Heart right ventricle (tissue), 16 donors: ENCODE results near the gene IFNW1. TPM values are rescaled to one million over a fixed set of nuclear protein-coding genes. Genes with fewer than 3 reads are reported as not detected.

Experiments used
- ATAC-seq, 8 donors: fragments of 200-7000 bp; cut with Tn5 transposase; one replicate each; pipeline ENCODE4 v1.9.1; 2020; ENCODE audit warnings: mild to moderate bottlenecking in 8 of 8, moderate library complexity in 8 of 8, moderate number of reproducible peaks in 1 of 8
- DNase-seq, 2 donors: peaks; one replicate each; pipeline ENCODE4 v3.0.0-alpha.2; 2020
- H3K27ac ChIP-seq, 10 donors: fragments of 200-600 bp; sonication (generic) in 2 of 10; one replicate each; pipeline versions ENCODE4 v1.5.0 to v1.8.0; 2020 to 2022; ENCODE audit warnings: mild to moderate bottlenecking in 3 of 10
- H3K27me3 ChIP-seq, 7 donors: fragments of 200-600 bp; one replicate each; pipeline ENCODE4 v1.8.0; 2021 to 2022; ENCODE audit warnings: mild to moderate bottlenecking in 2 of 7
- H3K36me3 ChIP-seq, 9 donors: fragments of 200-600 bp; sonication (generic) in 1 of 9; one replicate each; pipeline versions ENCODE4 v1.5.0 to v1.8.0; 2020 to 2022; ENCODE audit warnings: mild to moderate bottlenecking in 2 of 9
- H3K4me1 ChIP-seq, 9 donors: fragments of 200-600 bp; sonication (generic) in 1 of 9; one replicate each; pipeline versions ENCODE4 v1.5.0 to v1.8.0; 2020 to 2022; ENCODE audit warnings: mild to moderate bottlenecking in 4 of 9
- H3K4me3 ChIP-seq, 10 donors: fragments of 200-600 bp; sonication (generic) in 2 of 10; one replicate each; pipeline versions ENCODE4 v1.5.0 to v1.8.0; 2020 to 2022; ENCODE audit warnings: mild to moderate bottlenecking in 7 of 10, moderate library complexity in 2 of 10
- H3K9me3 ChIP-seq, 11 donors: fragments of 200-600 bp in 10 of 11; sonication (generic) in 2 of 11; one replicate each; pipeline versions ENCODE4 v1.5.0 to v1.8.0; 2013 to 2022; ENCODE audit warnings: mild to moderate bottlenecking in 2 of 11, control low read depth in 1 of 11, moderate library complexity in 1 of 11
- CTCF ChIP-seq, 9 donors: fragments of 200-600 bp; sonication (generic) in 2 of 9; IDR thresholded peaks; one replicate each; pipeline versions ENCODE4 v1.5.0 to v1.8.0; 2021 to 2022; ENCODE audit warnings: antibody characterized with exemption in 9 of 9, mild to moderate bottlenecking in 5 of 9, moderate library complexity in 1 of 9
- WGBS, 2 donors: extraction: QIAGEN DNeasy Blood & Tissue Kit; methylation state at CpG; one replicate each; pipeline ENCODE4 v1.1.7; 2013; ENCODE audit warnings: inconsistent platforms in 1 of 2; 5-methylcytosine and 5-hydroxymethylcytosine counted together
- intact Hi-C, 10 donors: fragments of 100-400 bp; cut with DNase I; formaldehyde crosslinking; loops; one replicate each; pipeline versions ENCODE4 v1.11.1 to v1.14.2; 2022
- polyA plus RNA-seq, 2 donors: library from polyadenylated mRNA; stranded (reverse); fragments of 200-250 nt; gene quantifications; one replicate each; pipeline ENCODE4 v1.2.3, GENCODE V29; 2013
- total RNA-seq, 10 donors: library from RNA; stranded (reverse); fragmentation: NEBNext Ultra II Directional in 3 of 10; extraction: Animal tissue kit (Norgen Biotek cat#: 25700) in 3 of 10; gene quantifications; one replicate each; pipeline versions ENCODE4 v1.2.1 to v1.2.4, GENCODE V29; 2021 to 2023
- donor health status: Arrhythmogenic right ventricular cardiomyopathy.
- donor health status: ischemic (EF 13 %, LVEDD 7.1; RV severe dilation, severe dysfunction).
- donor health status: healthy with polysubstance abuse.
- donor health status: DM: no; HTN: yes; CAD: no.
- donor health status: DM: no; HTN: no; CAD: no.
- donor health status: ischemic (EF 25% LVEDD 6.9; RV normal size, moderate dysfunction).
- donor health status: ischemic (EF 25% LVEDD 5.7; RV mildly dilated, moderate dysfunction).
- donor health status: healthy.
- donor health status: DM: yes; HTN: yes; CAD: no.
- donor health status: Ischemic cardiomyopathy.
- donor health status: ischemic (EF 35%, LVEDD 5.7; RV mildly dilated, moderate dysfunction).
- donor health status: nonischemic (EF 11% LVEDD 7.7; RV severe dilation, severe dysfunction).
- donor health status: DM: yes; HTN: yes; CAD: no.
- donor health status: PGD.
- donor health status: ischemic (EF 29% LVEDD 5.4; RV normal size, mild dysfunction).
- donor health status: nonischemic (EF 23%, LVEDD 6.1; RV moderate dilation, normal function).

IFNW1 gene
- total and polyA plus RNA-seq, 12 donors: not detected

GRCh38 chr9:21102305-21102704 lies 39.3 kb downstream of the IFNW1 start:
- TF ChIP-seq CTCF (IDR thresholded peaks at IDR 0.05): no peak
- H3K9me3 ChIP-seq: no peaks in the 10 kb centered on the region
- intact Hi-C loops: loop anchor here in 1 of 10 donors (10.0 kb wide), 1 partner anchor 118 kb away; no protein-coding TSS in a partner anchor
- peaks cover 0 to 22% (median under 1%) of the 10 kb centered on the region in 9 donors for H3K4me1 ChIP-seq
- H3K36me3 ChIP-seq: no peaks in the 10 kb centered on the region
- H3K27ac ChIP-seq: no peak overlapping the region
- ATAC-seq (no peak), DNase-seq (no peak)
- no peaks in the 10 kb centered on the region for H3K27me3 ChIP-seq
- no peak overlapping the region for H3K4me3 ChIP-seq
- 95 to 97% methylated on average over 1 of the region's 1 CpG for WGBS, 2 donors

GRCh38 chr9:21097817-21098216 lies 43.8 kb downstream of the IFNW1 start:
- intact Hi-C loops: loop anchor here in 1 of 10 donors (10.0 kb wide), 1 partner anchor 1163 kb away; no protein-coding TSS in a partner anchor

GRCh38 chr9:21096901-21097255 lies 44.8 kb downstream of the IFNW1 start:
- intact Hi-C loops: loop anchor here in 1 of 10 donors (10.0 kb wide), 1 partner anchor 1162 kb away; no protein-coding TSS in a partner anchor
- peak overlapping the region in 9 of 10 donors; percentile 30 to 76 (median 58) for H3K27ac ChIP-seq
- peak; percentile 47 to 81 (median 70) for ATAC-seq

More at GRCh38 chr9:21097817-21098216, 43.8 kb downstream of the IFNW1 start:
- WGBS, 2 donors: 74 to 88% methylated on average over 2 of the region's 2 CpGs
- no peak for TF ChIP-seq CTCF (IDR thresholded peaks at IDR 0.05)
- DNase-seq (no peak), ATAC-seq (no peak)
- Histone ChIP-seq H3K4me1 (peaks cover 0 to 28% (median 18%) of the 10 kb centered on the region in 9 donors), H3K4me3 (no peak overlapping the region), H3K9me3 (no peaks in the 10 kb centered on the region), H3K36me3 (no peaks in the 10 kb centered on the region), H3K27ac (no peak overlapping the region), H3K27me3 (no peaks in the 10 kb centered on the region)

GRCh38 chr9:21096172-21096900 lies 45.3 kb downstream of the IFNW1 start:
- ATAC-seq: peak; percentile 68 to 90 (median 82)
- no peak for TF ChIP-seq CTCF (IDR thresholded peaks at IDR 0.05)
- Histone ChIP-seq H3K4me1 (peaks cover 0 to 34% (median 18%) of the 10 kb centered on the region in 9 donors), H3K27ac (peak overlapping the region in 9 of 10 donors; percentile 30 to 76 (median 58)), H3K4me3 (peak overlapping the region in 9 of 10 donors; percentile 12 to 41 (median 32)), H3K27me3 (no peaks in the 10 kb centered on the region), H3K36me3 (no peaks in the 10 kb centered on the region), H3K9me3 (no peaks in the 10 kb centered on the region)
- 24 to 30% methylated on average over 6 of the region's 6 CpGs for WGBS, 2 donors
- intact Hi-C loops: loop anchor here in 1 of 10 donors (10.0 kb wide), 1 partner anchor 1162 kb away; no protein-coding TSS in a partner anchor
- DNase-seq: no peak

More at GRCh38 chr9:21096901-21097255, 44.8 kb downstream of the IFNW1 start:
- no peaks in the 10 kb centered on the region for H3K9me3 ChIP-seq
- peaks cover 0 to 29% (median 18%) of the 10 kb centered on the region in 9 donors for H3K4me1 ChIP-seq
- no peak for TF ChIP-seq CTCF (IDR thresholded peaks at IDR 0.05)
- H3K36me3 ChIP-seq: no peaks in the 10 kb centered on the region
- H3K27me3 ChIP-seq: no peaks in the 10 kb centered on the region
- no peak for DNase-seq
- 2 to 7% methylated on average over 2 of the region's 2 CpGs for WGBS, 2 donors
- H3K4me3 ChIP-seq: peak overlapping the region in 3 of 10 donors; percentile 27 to 41 (median 34)
